HG02763 (cell line): Measurements from ENCODE around the gene DNLZ.
"Not testable (repeated sequence)": the region's sequence is repeated elsewhere in the genome, so short reads cannot be mapped to it uniquely, and the experiment has no call there.

Experiments
- ATAC-seq: cut with Tn5 transposase; IDR thresholded peaks from one replicate; pipeline ENCODE4 v1.9.1; 2021; ENCODE audit warnings: mild to moderate bottlenecking, moderate library complexity; ENCODE audit not compliant: unreplicated experiment

Gene DNLZ

DNA sequence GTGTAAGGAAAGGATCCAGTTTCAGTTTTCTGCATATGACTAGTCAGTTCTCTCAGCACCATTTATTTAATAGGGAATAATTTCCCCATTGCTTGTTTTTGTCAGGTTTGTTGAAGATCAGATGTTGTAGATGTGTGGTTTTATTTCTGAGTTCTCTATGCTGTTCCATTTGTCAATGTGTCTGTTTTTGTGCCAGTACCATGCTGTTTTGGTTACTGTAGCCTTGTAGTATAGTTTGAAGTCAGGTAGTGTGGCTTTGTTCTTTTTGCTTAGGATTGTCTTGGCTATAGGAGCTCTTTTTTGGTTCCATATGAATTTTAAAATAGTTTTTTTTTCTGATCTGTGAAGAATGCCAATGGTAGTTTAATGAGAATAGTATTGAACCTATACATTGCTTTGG lies 42.6 kb downstream of the DNLZ start:
- not testable (repeated sequence) for ATAC-seq

- not testable (repeated sequence) for ATAC-seq
These were observed 43.6 kb downstream of the DNLZ start for GRCh38 chr9:136319955-136320354.

DNA sequence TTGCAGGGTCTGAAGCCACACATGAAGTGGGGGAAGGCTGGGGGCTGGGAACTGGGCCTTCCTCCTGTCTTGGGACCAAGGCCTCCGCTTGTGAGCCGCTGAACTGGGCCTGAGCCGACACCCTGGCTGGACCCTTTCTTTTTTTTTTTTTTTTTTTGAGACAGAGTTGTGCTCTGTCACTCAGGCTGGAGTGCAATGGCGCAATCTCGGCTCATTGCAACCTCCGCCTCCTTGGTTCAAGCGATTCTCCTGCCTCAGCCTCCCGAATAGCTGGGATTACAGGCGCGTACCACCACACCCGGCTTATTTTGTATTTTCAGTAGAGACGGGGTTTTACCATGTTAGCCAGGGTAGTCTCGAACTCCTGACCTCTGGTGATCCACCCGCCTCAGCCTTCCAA lies 44.3 kb downstream of the DNLZ start:
- not testable (repeated sequence) for ATAC-seq

DNA sequence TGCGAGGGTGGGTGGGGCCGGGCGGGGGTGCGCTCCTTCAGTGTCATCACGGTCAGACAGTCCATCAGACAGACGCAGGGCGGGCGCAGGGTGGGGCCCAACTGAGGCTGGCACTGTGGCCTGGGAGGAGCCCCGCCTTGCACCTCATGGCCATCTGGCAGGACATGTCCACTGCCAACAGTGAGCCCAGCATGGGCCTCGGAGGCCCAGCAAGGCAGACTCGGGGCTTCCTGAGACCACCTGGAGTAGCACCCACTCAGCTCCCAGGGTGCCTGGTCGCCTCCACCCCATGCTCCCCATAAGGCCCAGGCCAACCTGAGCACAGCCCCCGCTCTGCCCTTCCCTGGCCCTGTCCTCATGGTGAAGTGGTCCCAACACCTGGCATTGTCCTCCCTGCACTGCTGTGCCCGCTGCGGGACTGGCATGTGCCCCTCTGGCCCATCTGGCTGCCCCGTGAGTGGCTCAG lies 44.7 kb downstream of the DNLZ start:
- no peak for ATAC-seq

DNA sequence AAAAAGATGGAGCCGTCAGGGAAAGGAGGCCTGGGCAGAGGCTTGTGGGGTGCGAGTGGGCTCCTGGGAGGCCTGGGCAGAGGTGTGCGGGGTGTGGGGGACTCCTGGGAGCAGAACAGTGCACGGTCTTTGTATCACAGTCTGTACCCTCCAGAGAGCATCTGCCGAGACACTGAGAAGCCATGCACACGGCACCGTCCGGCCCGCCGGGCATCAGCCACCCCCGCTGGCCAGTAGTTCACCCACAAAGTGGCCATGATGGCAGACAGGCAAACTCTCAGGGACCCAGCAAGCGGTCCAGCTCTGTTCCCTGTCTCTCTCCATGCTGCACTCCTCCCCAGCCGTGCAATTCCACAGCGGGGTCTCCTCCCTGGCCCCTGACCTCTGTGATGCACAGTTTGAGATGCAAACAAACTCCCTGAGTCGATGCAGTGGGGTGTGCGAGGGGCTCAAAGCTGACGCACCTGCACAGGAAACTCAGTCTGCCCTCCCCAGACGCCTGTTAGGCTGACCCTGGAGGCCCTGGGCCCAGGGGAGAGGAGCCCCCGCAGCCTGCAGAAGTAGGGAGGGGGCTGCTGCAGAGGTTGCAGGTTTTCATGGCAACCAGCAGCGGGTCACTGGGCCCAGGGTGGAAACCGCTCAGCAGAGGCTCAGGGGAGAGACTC lies 45.3 kb downstream of the DNLZ start:
- no peak for ATAC-seq

DNA sequence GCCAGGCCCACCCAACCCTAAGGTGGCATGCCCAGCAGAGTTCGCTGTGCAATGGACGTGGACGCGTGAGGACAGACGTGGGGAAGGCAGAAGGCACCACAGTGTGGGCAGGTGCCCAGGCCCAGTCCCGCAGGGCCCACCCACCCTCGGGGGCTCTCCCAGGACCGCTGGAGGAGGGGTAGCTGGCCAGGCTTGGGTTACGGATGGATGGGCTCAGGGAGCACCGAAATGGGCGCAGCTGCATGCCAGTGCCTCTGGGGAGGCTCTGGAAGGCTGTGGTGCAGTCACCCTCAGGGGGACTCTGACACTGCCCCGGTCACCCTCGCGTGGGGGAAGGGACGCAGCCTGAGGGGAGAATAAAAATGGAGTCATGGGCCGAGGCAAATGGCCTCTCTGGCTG lies 45.8 kb downstream of the DNLZ start:
- no peak for ATAC-seq

- ATAC-seq, result no peak
These were observed 46.5 kb downstream of the DNLZ start for GRCh38 chr9:136316896-136317676.

GRCh38 chr9:136316271-136316751 lies 47.2 kb downstream of the DNLZ start:
- ATAC-seq, result no peak

DNA sequence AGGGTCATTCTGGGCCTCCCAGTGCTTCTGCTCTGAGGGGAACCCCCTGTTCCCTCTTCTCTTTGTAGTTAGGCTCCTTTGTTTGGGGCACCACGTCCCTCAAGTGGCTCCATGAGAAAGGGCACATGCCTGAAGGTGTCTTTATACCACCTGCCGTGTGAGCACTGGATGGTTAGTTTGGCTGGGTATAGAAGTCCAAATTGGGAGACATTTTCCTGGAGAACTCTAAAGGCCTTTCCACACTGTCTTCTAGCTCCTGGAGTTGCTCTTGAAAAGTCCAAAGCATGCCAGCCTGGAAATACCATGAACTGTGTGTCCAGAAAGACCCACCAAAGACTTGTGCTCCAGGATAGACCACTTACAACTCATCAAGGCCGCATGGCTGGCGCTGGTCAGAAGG lies 48.6 kb downstream of the DNLZ start:
- ATAC-seq, result no peak

GRCh38 chr9:136314056-136314416 lies 49.5 kb downstream of the DNLZ start:
- no peak for ATAC-seq

DNA sequence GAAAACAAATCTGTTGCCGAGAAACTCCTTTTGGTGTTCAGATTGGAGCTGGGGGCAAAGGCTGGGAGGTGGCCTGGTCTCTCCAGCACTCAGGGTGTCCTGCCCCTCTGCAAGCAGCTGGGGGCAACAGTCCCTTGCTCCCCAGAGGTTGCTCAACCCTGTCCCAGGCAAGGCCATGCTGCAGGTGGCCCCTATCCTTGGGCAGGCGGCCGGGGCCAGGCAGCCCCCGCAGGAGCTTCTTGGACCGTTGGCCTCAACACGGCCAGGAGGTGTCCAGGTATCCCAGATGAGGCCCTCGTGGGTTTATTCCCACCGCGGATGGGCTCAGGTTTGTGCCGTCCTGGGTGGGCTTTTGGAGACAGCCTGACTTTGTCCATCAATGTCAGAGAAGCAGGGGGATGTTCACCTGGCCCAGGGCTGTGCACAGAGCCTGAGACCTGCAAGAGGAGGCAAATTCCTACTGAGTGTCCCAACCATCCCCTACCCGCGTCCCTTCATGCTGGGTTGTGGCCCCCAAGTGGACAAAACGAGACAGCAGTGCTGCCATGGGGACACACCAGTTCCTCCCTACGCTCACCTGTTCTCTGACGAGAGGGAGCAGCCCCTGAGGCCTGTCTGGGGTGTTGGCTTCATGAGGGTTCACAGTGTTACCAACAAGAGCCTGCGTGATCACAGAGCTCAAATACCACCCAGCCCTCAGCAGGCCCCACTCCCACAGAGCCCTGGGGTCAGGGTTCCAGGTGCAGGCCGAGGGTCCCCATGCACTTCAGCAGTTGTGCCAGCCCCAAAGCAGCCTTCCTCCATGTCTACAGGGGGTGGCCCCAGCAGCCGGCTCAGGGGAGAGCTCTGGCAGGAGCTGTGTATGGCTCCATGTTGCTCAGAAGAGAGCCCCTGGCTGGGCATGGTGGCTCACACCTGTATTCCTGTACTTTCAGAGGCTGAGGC lies 50.2 kb downstream of the DNLZ start:
- no peak for ATAC-seq

- ATAC-seq, result no peak
These were observed 51.1 kb downstream of the DNLZ start for GRCh38 chr9:136312436-136312835.

- no peak for ATAC-seq
These were observed 51.6 kb downstream of the DNLZ start for GRCh38 chr9:136312009-136312375.

- no peak for ATAC-seq
These were observed 52.2 kb downstream of the DNLZ start for GRCh38 chr9:136311051-136312008.

- ATAC-seq, result no peak
These were observed 53.1 kb downstream of the DNLZ start for GRCh38 chr9:136310273-136311030.

GRCh38 chr9:136309806-136310220 lies 53.7 kb downstream of the DNLZ start:
- no peak for ATAC-seq
